GM12875 (cell line): Measurements from ENCODE around the gene AGXT.

Experiments used
- H3K4me3 ChIP-seq: one replicate; pipeline ENCODE4 v1.5.1; 2011; ENCODE audit warnings: low read depth, low read length, control low read depth
- CTCF ChIP-seq: IDR thresholded peaks from 2 replicates; pipeline ENCODE4 v1.5.1; 2011; ENCODE audit warnings: low read depth, mild to moderate bottlenecking, control low read depth, inconsistent platforms, low read length, moderate library complexity, borderline replicate concordance; ENCODE audit not compliant: insufficient read depth

Gene AGXT

DNA sequence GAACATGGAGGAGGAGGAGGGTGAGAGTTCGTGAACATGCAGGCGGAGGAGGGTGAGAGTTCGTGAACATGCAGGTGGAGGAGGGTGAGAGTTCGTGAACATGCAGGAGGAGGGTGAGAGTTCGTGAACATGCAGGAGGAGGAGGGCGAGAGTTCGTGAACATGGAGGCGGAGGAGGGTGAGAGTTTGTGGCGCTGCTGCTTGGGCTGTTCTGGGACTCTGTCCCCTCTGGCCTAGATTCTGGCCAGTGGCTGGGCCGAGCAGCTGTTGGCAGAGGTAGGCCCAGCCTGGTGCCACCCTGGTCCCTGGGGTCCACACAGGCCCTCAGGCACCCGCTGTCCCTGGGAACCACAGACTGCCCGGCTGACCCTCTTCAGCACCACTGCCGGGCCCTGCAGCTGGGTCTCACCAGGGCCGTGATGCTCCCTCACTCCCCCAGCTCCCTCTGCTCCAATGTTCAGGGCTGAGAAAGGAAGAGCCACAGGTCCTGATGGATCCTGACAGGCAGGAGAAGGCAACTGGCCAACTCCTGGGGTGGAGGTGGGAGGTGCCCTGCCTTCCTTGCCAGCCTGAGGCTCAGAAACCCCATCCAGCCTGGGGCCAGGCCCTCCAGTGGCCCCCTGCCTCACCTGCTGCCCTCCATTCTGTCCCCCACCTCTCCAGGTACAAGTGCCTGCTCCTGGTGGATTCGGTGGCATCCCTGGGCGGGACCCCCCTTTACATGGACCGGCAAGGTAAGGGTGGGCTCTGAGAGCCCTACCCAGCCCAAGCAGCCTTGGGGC is 3.9 kb downstream of the AGXT start:
- no peak overlapping the region for H3K4me3 ChIP-seq
- TF ChIP-seq CTCF = no peak

GRCh38 chr2:240873098-240873788 is 4.6 kb downstream of the AGXT start:
- H3K4me3 ChIP-seq = no peak overlapping the region
- no peak for TF ChIP-seq CTCF

- no peak for TF ChIP-seq CTCF
- H3K4me3 ChIP-seq = no peak overlapping the region
Measured at GRCh38 chr2:240873805-240874714, 5.4 kb downstream of the AGXT start.

GRCh38 chr2:240874715-240875227 is 6.1 kb downstream of the AGXT start:
- TF ChIP-seq CTCF = no peak
- H3K4me3 ChIP-seq = no peak overlapping the region

GRCh38 chr2:240875228-240876034 is 6.8 kb downstream of the AGXT start:
- TF ChIP-seq CTCF = no peak
- no peak overlapping the region for H3K4me3 ChIP-seq

DNA sequence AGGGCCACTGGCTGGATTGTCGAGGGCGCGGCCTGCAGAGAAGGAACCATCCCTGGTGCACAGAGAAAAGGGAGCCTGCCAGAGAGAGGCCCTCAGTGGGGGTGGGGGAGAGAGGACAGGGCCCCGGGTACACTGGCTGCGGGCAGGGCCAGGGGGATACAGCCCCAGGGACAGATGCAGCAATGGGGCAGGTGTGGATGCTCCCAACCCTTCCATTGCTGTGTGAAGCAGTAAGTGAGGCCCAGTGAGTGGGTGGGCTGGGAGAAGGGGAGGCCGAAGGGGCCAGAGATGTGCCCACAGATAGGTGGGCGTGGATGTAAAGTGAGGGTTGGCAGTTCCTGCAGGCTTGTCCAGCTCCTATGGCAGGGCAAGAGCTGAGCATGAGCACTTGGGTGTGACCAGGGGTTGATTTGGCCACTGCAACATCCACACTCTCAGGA is 7.4 kb downstream of the AGXT start:
- H3K4me3 ChIP-seq = no peak overlapping the region
- TF ChIP-seq CTCF = no peak
